GM13977 (cell line): ENCODE data around the gene OTUB2.

Source experiments
- DNase-seq: peaks from one replicate; pipeline ENCODE4 v3.0.0; 2012; ENCODE audit warnings: low spot score
- in situ Hi-C: fragments of 300-500 bp; cut with MboI; formaldehyde crosslinking; loops from one replicate; pipeline ENCODE4 v1.12.0; 2022; ENCODE audit warnings: low sequenced_read_pairs, low pct_unique_long_range_greater_than_20kb, mixed read lengths, inconsistent platforms; ENCODE audit not compliant: unreplicated experiment
- TF ChIP-seq, protein P1 (sequence below): IDR thresholded peaks from 2 replicates; pipeline ENCODE4 v1.5.1; 2012; ENCODE audit warnings: mild to moderate bottlenecking, control low read depth; ENCODE audit not compliant: insufficient read depth; ENCODE audit errors: extremely low read depth, missing control alignments

Gene OTUB2

DNA sequence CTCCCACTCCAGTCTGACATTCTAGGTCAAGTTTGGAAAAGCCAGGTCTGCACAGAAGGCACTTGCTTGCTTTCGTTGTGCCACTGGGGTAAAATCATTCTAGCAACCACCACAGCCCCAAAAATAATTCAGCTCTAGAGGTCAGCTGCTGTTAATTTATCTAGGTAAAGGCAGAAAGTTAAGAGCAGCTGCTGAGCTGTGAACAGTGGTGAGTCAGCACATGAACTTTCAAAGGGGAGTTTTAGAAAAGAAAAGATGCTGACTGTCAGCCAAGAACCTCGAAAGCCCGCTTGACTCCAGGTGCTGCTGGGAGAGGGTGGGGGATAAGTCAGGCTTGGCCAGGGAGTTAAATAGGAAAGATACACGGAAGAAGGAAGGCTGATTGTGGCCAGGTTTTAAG lies 16.4 kb upstream of the OTUB2 start:
- peak; percentile 72 for DNase-seq
- TF ChIP-seq, protein P1, sequence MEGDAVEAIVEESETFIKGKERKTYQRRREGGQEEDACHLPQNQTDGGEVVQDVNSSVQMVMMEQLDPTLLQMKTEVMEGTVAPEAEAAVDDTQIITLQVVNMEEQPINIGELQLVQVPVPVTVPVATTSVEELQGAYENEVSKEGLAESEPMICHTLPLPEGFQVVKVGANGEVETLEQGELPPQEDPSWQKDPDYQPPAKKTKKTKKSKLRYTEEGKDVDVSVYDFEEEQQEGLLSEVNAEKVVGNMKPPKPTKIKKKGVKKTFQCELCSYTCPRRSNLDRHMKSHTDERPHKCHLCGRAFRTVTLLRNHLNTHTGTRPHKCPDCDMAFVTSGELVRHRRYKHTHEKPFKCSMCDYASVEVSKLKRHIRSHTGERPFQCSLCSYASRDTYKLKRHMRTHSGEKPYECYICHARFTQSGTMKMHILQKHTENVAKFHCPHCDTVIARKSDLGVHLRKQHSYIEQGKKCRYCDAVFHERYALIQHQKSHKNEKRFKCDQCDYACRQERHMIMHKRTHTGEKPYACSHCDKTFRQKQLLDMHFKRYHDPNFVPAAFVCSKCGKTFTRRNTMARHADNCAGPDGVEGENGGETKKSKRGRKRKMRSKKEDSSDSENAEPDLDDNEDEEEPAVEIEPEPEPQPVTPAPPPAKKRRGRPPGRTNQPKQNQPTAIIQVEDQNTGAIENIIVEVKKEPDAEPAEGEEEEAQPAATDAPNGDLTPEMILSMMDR = no peak
- in situ Hi-C loops = no loop called here

DNA sequence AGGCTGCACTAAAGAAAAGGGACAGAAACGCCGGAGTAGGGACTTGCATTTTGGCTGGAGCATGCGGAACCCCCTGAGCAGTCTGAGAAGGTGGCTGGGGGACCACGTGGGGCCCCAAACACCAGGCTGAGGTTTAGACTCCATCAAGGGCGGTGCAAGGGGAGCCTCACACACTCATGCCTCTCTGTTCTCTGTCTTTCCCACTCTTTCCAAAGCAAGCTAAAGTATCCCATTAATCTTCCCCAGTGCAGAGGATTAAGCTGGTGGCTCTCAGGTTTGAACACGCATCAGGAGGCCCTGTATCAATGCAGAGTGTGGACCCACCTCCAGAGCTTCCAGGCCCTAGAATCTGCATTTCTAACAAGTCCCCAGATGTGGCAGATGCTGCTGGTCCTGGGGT lies 15.5 kb upstream of the OTUB2 start:
- in situ Hi-C loops = no loop called here
- TF ChIP-seq, protein P1 = no peak
- no peak for DNase-seq

DNA sequence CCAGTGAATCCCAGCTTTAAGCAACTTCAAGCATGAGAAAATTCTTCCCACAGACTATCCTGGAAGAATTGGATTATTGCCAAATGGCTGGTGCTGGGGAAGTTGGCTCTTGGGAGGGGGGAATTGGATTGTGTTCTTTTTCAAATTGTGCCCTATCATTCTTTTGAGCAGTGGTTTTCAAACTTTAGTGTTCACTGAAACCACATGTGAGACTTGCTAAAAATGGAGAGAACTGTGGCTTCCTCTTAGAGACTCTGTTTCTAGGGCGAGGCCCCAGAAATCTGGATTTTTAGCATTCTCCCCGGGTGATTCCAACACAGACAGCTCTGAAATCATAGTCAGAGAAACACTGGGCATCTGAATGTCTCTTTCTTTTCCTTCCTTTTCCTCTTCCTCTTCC lies 14.3 kb upstream of the OTUB2 start:
- in situ Hi-C loops = no loop called here
- TF ChIP-seq, protein P1 = no peak
- peak; percentile 58 for DNase-seq

DNA sequence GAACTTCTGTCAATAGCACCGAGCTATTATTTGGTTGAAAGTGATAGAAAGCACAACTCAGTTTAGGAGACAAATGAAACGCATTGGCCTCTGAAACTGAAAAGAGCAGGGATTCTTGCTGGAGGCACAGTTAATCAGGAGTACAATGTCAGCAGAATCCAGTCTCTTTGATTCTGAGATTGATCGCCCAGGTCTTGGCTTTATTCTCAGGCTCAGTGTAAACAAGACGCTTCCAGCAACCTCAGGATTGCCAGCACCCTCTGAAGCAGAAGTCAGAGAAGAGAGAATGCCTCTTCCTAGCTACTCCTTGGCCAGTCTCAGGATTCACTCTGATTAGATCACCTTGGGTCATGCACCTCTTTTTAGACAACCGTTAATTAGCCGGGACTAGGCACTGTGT lies 11.8 kb upstream of the OTUB2 start:
- DNase-seq = no peak
- TF ChIP-seq, protein P1 = no peak

DNA sequence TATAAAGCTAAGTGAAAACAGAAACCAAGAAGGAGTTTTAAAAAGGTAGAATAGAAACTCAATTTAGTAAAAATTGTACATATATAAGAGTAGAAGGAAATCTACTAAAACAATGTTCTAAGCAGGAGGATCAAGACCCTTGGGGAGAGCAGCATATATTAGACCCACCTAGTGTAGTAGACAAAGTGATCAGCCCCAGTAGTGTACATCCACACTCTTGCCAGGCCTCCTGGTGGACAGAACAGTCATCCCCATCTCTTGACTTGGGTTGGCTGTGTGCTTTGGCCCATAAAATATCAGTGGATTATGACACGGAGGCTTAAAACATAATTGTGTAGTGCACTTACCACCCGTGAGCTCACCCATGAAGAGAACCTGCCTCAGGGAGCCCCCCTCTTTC lies 10.9 kb upstream of the OTUB2 start:
- TF ChIP-seq, protein P1 = no peak
- in situ Hi-C loops = no loop called here
- DNase-seq = no peak

More for the DNA sequence above, 11.8 kb upstream of the OTUB2 start:
- in situ Hi-C loops = no loop called here

DNA sequence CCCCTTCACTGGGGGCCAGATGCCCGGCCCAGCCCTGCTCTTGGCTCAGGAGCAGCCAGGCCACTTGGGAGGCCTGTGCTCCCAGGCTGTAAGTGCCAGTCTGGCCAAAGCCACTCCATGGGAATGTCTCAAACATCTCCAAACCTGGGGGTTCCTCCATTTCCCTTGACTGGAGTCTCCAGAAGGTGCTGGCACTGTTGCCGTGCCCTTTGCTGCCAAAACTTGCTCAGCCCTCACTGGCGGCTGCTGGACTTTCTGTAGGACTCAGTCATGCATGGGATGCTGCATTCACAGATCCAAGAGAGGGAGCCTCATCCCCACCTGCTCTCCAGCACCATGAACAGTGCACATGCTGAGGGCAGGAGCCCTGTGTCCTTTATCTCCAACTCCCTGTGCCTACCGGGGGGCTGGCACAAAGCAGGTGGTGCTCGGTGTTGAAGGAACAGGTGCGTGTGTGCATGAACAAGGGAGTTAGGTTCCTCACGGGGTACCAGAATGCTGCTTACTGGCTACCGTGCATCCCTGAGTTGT lies 9.6 kb upstream of the OTUB2 start:
- in situ Hi-C loops = no loop called here
- TF ChIP-seq, protein P1 = no peak
- no peak for DNase-seq

DNA sequence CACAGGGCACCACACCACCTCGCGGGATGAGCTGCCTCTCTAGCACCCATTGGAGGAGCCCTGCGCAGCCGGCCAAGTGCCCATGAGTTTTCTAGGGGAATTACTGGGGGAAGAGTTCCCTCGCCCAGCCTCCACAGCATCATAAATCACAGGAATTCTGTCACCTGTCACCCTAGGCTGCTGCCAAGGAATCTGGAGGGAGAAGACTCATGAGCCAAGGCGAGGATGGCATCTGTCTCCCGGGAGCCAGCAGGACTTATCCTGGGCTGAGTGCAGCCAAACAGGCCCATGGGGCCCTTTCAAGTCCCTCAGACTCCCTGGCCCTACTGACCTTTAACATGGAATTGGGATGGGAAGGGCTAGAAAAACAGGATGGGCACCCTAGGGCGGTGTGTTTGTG lies 7.8 kb upstream of the OTUB2 start:
- TF ChIP-seq, protein P1 = no peak
- in situ Hi-C loops = no loop called here
- no peak for DNase-seq
